ENCODE results near the gene ACKR2.
"Not testable (repeated sequence)": the region's sequence is repeated elsewhere in the genome, so short reads cannot be mapped to it uniquely, and the experiment has no call there.

ACKR2 gene

GRCh38 chr3:42877881-42878280 is 68.6 kb downstream of the ACKR2 start:
- no peak overlapping the region for H3K27ac ChIP-seq
- H3K4me3 ChIP-seq = no peak overlapping the region

GRCh38 chr3:42880183-42880582 is 70.9 kb downstream of the ACKR2 start:
- peak overlapping the region in 5 of 7 experiments; percentile 45 to 64 (median 52) for H3K4me3 ChIP-seq
- H3K27ac ChIP-seq = peak overlapping the region in 9 of 21 experiments; percentile 30 to 88 (median 81)

- Histone ChIP-seq H3K4me3 (peak overlapping the region; percentile 42 to 64 (median 52)), H3K27ac (peak overlapping the region in 20 of 21 experiments; percentile 4 to 88 (median 78))
These were observed 71.6 kb downstream of the ACKR2 start for GRCh38 chr3:42880601-42881451.

- not testable (repeated sequence) for H3K27ac ChIP-seq, H3K4me3 ChIP-seq
These were observed 74.1 kb downstream of the ACKR2 start for GRCh38 chr3:42883251-42883930.

GRCh38 chr3:42884324-42884723 is 75.1 kb downstream of the ACKR2 start:
- H3K27ac ChIP-seq = no peak overlapping the region
- no peak overlapping the region for H3K4me3 ChIP-seq

GRCh38 chr3:42886294-42886822 is 77.1 kb downstream of the ACKR2 start:
- H3K27ac ChIP-seq = no peak overlapping the region
- no peak overlapping the region for H3K4me3 ChIP-seq

- Histone ChIP-seq H3K27ac (no peak overlapping the region), H3K4me3 (no peak overlapping the region)
These were observed 77.8 kb downstream of the ACKR2 start for GRCh38 chr3:42887084-42887483.

- Histone ChIP-seq H3K4me3 (no peak overlapping the region), H3K27ac (no peak overlapping the region)
These were observed 81.8 kb downstream of the ACKR2 start for GRCh38 chr3:42891042-42891441.

GRCh38 chr3:42892169-42892568 is 82.9 kb downstream of the ACKR2 start:
- H3K4me3 ChIP-seq = no peak overlapping the region

GRCh38 chr3:42892807-42893206 is 83.6 kb downstream of the ACKR2 start:
- Histone ChIP-seq H3K27ac (no peak overlapping the region), H3K4me3 (no peak overlapping the region)

More at GRCh38 chr3:42892169-42892568, 82.9 kb downstream of the ACKR2 start:
- no peak overlapping the region for H3K27ac ChIP-seq

GRCh38 chr3:42894698-42895579 is 85.7 kb downstream of the ACKR2 start:
- Histone ChIP-seq H3K27ac (no peak overlapping the region), H3K4me3 (no peak overlapping the region)

GRCh38 chr3:42895580-42895868 is 86.3 kb downstream of the ACKR2 start:
- no peak overlapping the region for H3K27ac ChIP-seq
- no peak overlapping the region for H3K4me3 ChIP-seq

- Histone ChIP-seq H3K27ac (peak overlapping the region in 15 of 21 experiments; percentile 6 to 80 (median 67)), H3K4me3 (no peak overlapping the region)
These were observed 89.8 kb downstream of the ACKR2 start for GRCh38 chr3:42898896-42899675.

GRCh38 chr3:42900226-42901072 is 91.2 kb downstream of the ACKR2 start:
- Histone ChIP-seq H3K27ac (peak overlapping the region in 18 of 21 experiments; percentile 16 to 80 (median 67)), H3K4me3 (no peak overlapping the region)

- Histone ChIP-seq H3K4me3 (no peak overlapping the region), H3K27ac (peak overlapping the region in 12 of 21 experiments; percentile 16 to 80 (median 60))
These were observed 91.8 kb downstream of the ACKR2 start for GRCh38 chr3:42901073-42901415.

- H3K27ac ChIP-seq = peak overlapping the region in 14 of 21 experiments; percentile 10 to 80 (median 63)
- no peak overlapping the region for H3K4me3 ChIP-seq
These were observed 93.0 kb downstream of the ACKR2 start for GRCh38 chr3:42902257-42902656.

- H3K4me3 ChIP-seq = no peak overlapping the region
- no peak overlapping the region for H3K27ac ChIP-seq
These were observed 94.8 kb downstream of the ACKR2 start for GRCh38 chr3:42904076-42904475.

GRCh38 chr3:42905740-42906069 is 96.5 kb downstream of the ACKR2 start:
- Histone ChIP-seq H3K27ac (peak overlapping the region in 20 of 21 experiments; percentile 62 to 89 (median 82)), H3K4me3 (peak overlapping the region; percentile 45 to 60 (median 48))

All from skin epidermis (tissue), 12 donors.